Activated CD4-positive, alpha-beta T cell treated with anti-CD3 and anti-CD28 coated beads, Interleukin-2, Interleukin-6, amounts not matched to agents 100 ng/mL and 50 ng/mL, durations not matched to agents 16 hours and 8 hours (primary cell): ENCODE results near the gene PARS2.

Experiments
- DNase-seq: peaks from one replicate; pipeline ENCODE4 v3.0.0-alpha.2; 2020

Gene PARS2

DNA sequence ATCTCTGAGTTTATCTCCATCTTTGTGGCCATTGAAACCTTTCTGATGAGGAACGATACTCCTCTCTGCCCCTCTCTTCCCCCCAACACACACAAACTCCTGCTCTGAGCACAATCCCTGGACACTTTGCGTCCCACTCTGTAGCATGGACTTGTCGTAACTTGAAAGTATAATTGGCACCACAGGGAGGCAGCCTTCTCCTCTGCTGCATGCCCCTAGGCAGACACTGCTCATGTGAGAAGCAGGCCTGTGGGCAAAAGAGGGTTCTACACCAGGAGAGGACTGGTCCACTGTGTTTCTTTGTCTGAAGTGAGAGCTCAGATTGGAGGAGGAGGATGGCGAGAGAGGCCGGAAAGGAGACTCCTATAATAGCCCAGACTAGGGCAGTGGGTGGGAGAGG lies 3.8 kb upstream of the PARS2 start:
- peak; percentile 17 for DNase-seq

DNA sequence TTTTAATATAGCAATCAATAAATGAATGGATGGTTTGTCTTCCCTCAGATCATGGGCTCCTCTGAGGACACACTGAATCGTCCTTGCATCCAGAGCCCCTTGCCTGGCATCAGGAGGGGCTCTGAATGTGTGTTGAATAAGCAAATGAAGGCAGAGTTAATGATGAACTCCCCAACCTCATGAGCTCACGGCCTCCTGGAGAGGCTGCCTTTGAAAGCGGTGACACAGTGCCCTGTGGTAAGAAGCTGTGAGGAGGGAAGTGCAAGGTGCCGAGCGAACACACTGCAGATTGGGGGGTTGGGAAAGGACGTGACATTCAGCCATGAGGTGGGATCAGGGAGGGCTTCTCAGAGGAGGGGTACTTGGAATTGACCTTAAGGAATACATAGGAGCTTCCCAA lies 3.2 kb upstream of the PARS2 start:
- no peak for DNase-seq

DNA sequence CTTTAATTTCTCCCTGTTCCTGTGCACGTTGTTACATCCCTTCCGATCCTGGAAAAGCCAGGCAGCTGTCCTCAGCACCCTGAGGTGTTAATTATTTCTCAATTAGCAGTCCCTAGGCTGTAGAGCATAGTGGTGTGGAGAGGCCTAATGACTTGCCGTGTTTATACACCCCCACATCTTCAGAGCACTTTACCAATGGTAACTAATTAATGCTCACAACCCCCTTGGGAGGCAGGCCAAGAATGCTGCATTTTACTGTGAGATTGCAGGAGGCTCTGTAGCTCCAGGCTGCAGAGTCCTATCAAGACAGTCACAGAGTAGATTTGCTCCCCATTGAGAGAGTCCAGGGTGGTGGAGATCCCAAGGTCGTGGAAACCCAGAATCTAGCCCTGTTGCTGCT lies 2.4 kb upstream of the PARS2 start:
- no peak for DNase-seq

DNA sequence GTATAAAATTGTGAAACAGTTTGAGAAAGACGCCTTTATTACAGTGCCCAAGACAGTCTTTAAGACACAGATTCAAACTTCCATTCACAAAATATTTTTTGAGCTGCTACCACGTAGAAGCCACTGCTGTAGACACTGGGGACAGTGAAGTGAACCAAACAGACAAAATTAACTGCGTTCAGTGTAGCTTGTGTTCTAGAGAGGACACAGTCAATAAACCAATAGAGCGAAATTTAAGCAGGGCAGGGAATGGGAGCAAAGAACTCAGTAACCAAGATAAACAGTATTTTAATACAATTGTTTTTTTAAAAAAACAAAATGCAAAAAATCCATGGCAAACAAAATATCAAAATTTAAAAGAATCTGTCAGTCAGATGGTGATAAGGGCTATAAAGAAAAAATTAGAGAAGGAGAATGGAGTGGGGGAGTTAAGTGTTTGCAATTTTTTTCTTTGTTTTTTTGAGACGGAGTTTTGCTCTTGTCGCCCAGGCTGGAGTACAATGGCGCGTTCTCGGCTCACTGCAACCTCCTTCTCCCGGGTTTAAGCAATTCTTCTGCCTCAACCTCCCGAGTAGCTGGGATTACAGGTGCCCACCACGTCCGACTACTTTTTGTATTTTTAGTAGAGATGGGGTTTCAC lies 719 bp upstream of the PARS2 start:
- no peak for DNase-seq

DNA sequence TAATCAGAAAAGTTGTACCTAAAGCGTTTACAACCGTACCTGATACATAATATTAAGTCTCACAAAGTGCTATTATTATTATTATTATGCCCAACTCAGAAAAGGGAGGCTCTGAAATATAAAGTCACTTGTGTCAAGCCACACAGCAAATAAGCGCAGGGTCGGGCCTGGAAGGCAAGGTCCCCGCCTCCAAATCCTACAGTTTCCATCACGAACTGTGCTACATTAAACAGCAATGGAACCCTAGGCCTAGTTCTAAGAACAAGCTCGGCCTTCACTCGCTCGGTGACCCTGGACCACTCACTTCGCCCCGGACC lies 549 bp downstream of the PARS2 start:
- DNase-seq: peak; percentile 17

DNA sequence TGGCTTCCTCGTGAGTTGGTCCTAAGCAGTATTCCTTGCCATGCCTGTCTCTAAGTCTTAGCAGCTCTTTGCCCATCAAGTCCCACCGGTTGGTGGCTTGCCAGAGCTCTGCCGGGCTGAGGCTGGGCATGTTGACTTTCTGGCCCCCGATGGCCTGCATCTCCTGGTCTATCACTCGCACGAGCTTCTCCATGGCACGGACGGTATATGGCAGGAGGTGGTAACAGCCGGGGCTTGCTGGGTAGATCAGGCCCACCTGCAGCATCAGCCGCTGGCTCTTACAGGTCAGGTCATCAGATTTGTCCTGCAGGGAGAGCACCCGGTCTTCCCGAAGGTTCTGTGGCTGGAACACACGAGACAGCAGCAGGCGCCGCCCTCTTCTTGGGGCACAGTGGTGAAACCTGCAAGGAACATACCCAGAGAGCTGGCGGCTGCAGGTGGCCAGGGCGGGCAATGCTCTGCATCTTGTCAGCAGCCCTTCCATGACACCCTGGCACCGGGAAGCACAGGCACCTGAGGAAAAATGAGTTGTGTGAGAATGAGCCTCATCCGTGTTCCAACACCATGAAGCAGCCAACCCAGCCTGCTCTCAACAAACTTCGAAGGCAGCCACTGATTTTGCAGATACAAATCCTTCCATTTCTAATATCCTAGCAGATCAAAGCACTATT lies 5.5 kb downstream of the PARS2 start:
- DNase-seq: no peak

DNA sequence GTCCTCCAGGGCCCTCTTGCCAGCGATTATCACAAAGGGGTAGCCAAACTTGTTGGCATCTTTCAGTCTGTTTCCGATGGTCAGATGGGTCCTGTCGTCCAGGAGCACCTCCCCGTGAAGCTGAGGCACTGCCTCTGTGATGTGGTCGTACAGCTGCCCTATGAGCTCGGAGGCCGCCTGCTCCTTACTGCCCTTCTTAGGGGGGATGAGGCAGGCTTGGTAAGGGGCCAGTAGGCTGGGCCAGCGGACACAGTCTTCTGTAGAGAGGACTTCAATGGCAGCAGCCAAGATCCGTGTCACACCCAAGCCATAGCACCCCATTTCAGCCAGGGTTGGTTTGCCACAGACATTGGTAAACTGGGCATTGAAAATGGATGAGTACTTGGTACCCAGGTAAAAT lies 6.5 kb downstream of the PARS2 start:
- DNase-seq: no peak

DNA sequence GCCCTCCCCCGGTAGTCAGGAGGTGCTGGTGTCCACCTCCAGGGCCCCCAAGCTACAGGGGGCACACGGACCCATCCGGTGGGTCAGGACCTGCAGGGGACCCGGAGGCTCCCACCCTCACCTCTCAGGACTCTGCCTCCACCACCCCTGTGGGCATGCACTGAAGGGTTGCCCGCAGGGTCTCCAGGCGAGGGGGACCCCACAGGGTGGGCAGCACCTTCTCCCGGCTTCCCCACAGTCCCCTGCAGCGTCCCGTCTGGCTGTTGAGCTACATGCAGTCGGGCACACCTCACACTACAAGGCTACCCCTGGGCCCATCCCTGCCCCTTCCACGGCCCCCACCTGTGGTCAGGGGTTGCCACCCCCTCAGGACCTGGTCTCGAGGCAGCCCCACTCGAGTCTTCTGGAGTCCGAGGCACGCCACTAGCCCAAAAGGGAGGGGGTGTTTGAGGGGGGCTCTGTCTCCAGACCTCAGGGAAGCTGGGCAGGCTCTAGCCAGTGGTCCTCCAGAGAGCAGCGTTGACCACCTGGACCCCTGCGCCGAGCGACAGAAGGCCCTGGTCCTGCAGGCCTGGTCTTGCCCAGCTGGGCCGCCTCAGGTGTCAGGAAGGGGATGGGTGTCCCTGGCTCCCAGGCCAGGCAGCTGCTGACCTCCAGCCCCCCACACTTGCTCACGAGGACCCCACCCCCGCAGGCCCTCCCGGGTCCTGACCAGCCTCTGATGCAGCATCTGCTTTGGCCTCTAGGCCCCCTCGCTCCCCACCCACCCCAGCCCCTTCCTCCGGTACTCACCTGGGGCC lies 9.6 kb downstream of the PARS2 start:
- no peak for DNase-seq

DNA sequence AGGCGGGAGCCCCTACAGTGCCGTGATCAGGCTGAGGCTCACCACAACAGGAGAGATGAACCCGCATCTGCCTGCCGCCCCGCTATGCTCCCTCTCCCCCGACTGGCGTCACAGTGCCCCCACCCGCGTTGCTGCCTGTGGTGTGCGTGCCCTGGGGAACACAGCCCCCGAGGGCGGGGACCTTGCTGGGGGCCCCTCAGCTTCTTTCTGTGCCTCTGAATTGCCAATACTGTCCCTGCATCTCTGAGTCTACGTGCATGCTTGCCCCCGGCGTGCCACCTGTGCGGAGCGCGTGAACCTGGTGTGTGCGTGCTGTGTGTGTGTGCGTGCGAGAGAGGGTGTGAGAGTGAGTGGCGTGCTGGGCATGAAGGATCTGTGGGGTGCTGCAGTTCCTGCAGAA lies 10.3 kb downstream of the PARS2 start:
- DNase-seq: no peak

DNA sequence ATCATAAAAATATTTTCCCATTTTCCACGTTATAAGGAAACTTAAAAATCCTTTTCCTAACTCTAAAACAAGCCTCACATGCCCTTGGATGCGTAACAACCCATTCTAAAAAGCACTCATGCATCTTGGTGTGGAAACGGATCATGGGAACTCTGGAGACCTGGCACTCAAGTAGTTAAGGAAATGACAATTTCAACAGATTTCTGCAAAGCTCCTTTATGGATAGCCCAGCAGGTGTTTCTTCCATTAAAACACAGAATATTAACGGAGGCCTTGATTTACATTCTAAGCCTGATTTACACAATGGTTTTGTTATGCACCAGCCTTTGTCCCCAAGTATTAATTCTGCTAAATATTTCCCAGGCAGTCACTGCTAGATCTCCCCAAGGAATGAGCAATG lies 12.9 kb downstream of the PARS2 start:
- no peak for DNase-seq

DNA sequence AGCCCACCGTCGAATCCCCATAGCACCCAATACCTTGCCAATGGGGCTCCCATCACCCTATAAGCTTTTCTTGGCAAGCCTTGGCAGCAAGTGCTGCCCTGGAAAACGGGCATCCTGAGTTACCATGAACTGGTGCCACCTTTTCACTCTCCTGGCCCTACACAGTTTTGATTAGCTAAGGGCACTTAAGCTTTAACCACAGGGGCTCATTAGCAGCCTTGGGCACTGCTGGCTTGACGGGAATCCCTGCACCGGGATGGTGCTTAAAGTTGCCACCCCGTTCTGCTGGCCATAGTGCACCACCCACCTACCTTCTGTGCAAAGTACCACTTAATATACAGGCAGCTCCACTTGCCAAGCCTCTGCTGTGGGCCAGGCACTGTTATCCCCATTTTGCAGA lies 13.7 kb downstream of the PARS2 start:
- no peak for DNase-seq

DNA sequence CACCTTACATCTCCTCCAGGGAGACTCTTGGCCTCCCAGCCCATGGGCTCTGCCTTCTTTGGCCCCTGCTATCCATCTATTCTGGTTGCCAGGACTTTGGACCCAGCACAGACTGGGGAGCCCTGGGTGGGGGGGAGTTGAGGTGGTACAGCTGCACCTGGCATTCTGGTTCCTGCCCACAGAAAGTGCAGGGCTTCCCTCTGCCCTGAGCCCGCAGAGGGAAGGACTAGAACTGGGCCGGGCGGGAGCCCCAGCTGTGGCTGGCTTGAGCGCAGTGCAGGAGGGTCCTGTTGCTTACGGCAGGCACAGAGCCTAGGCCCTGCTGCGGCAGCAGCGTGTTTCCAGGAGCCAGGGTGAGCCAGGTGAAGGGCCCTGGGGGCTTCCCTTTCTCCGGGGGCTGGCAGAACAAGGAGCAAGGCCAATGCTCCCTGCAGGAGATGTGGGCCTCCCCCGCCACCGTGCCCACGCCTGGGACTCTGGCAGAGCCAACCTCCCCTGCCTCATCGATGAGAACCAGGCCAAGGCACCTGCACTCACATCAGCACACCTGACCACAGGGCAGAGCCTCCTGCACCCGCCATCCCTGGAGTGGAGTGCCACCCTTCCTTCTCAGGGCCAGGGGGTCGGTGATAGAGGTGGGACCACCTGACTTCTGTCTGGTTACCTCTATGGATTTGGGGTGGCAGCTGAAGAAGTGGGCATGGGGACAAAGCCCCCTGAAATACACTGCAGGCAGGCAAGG lies 16.1 kb downstream of the PARS2 start:
- DNase-seq: no peak

DNA sequence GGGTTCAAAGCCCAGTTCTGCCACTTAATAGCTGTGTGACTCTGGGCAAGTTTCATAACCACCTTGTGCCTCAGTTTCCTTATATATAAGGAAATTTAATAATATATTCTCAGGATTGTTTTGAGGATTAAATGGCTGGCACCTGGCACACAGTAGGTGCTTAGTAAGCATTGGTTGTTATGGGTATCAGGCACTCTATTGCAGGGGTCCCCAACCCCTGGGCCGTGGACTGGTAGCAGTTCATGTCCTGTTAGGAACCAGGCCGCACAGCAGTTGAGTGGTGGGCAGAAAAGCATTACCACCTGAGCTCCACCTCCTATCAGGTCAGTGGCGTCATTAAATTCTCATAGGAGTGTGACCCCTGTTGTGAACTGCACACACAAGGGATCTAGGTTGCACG lies 18.5 kb downstream of the PARS2 start:
- DNase-seq: no peak

DNA sequence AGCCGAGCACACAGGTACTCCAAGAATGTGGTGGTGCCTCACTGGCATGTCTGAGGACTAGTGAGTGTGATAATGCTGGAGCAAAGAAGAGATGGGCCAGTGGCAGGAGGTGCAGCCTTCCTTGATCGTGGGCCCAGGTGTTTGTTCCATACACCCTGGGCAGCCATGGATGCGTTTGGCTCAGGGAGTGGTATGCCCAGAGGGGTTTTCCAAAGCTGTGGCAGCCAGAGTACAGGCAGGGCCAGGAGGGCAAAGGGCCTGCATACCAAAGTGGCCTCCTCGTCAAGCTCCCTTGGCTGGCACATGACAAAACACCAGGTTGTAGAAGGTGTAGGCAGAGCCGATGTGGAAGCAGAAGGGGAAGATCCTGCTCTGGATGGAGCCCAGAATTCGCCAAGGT lies 19.0 kb downstream of the PARS2 start:
- no peak for DNase-seq

DNA sequence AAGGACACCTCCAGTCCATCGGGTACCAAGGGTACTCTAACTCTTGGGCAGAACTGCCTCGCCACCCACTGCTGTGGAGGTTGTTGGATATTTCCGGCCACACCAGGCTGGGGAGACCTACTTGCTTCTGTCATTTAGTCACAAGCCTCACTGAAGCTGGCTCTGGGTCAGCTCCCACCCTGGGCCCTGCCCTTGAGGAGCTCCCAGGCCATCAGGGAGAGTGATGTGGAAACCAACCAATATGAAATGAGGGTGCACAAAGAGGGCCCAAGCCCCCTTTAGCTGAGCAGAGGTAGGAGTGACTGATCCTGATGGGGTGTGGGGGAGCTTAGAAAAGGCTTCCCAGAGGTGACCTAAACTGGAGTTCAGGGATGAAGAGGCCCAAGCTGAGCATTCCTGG lies 19.6 kb downstream of the PARS2 start:
- no peak for DNase-seq

DNA sequence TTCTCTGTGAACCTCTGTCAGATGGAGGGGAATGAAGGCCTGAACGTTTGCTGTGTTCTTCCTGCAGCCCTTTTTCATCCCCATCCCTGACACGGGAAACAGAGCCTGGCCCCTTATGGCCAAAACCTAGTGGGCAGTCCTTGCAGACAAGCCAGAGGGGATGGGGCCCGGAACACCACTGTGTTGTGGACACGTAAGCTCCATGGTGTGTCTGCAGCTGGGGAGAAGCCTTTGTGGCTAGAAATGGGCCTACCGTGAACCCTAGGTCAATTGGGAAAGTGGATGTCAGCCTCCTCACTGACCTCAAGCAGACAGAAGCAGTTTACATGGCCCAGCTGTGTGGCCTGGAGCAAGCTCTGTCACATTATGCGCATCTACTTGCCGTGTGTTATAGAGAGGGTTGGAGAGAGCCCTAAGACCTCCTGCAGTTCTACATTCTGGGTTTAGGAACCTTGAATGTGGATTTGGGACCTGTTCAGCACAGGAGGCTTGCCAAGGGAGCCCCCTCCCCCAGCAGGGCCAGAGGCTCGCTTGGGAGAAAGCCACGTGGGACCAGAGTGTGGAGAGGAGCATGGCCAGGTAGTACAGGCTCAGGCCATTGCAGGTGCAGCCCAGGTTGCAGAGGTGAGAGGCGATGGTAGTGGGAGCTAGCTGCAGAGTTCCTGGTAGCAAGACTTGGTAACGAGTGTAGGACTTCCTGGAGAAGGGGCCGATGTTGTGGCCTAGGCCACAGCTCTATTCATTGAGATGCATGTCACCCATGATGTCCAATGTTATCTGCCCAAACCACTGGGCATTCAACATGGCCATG lies 20.7 kb downstream of the PARS2 start:
- no peak for DNase-seq

DNA sequence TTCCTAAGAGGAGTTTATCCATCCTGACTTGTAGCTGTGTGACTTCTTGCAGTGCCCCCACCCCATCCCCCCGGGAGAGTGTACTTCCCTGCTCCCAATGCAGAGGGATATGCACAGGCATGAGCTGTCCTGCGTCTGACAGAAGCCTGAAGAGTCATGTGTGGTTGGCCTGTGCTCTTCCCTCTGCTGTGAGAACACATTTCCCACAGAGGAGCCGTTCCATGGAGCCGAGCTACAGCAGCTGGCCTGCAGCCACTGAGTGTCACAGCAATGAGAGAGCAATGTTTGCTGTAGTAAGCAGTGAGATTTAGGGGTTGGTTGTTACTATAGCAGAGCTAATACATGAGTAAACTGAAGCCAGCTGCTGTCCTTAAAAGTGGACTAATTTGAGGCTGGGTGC lies 22.0 kb downstream of the PARS2 start:
- no peak for DNase-seq

DNA sequence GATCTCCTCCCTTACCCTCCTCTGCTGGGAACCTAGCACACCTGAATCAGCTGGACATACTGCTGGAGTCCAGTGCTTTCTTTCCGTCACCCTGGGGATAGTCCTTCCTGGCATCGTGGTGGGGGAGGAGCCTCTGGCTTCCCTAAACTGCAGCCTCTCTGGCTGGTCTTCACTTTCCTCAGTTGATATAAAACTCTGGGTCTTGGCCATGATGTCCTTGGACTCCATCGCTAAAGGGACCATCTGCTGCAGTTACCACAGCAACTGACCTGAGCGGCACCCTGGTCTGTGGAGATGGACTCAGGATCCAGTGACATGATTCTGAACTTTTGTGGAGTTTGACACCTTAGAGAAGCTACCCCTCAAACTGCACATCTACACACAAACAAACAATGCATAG lies 22.8 kb downstream of the PARS2 start:
- no peak for DNase-seq

DNA sequence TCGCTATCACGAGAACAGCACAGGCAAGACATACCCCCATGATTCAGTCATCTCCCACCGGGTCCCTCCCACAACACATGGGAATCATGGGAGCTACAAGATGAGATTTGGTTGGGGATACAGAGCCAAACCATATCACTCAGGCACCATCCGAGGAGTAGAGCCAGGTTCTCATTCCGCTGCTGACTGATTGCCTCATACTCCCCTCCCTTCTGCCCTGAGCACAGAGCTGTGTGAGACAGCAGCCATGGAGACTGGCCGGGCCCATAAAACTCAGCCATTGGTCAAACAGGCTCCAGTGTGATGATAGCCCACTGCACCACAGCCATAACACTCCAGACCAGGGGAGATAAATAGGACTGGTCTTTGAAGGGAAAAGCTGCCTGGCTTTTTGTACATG lies 26.1 kb downstream of the PARS2 start:
- no peak for DNase-seq

DNA sequence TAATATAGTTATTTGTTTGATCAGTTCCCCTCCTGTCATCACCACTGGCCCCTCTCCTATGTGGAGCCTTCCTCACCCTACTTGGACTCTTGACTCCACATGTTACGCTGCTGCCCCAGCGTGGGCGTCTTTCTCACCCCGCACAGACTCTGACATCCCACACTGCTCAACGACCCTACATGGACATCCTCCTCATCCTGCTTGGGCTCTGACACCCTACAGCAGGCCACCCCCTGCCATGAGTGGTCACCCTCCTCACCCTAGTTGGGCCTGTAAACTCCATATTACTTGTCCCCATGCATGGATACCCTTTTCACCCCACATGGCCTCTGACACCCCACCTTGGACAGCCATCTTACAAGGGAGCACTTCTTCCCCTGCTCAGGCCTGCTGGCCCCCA lies 27.6 kb downstream of the PARS2 start:
- DNase-seq: no peak

DNA sequence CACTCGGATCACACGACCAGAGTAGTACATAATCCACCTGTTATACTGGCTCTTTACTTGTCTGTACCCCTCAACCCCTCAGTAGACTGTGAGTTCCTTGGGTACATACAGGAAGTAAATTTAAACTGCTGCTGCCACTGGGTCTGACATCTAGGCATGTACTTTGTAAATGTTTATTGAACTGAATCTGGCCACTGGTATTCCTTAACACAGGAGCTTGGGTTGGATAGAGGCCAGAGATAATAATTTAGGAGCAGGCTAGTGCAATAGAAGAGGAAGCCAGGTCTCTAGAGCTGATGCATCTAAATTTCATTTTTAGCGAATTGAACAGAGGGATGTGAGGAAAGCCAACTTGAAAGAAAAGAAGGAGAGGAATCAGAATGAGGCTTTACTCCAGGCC lies 36.3 kb downstream of the PARS2 start:
- DNase-seq: no peak

DNA sequence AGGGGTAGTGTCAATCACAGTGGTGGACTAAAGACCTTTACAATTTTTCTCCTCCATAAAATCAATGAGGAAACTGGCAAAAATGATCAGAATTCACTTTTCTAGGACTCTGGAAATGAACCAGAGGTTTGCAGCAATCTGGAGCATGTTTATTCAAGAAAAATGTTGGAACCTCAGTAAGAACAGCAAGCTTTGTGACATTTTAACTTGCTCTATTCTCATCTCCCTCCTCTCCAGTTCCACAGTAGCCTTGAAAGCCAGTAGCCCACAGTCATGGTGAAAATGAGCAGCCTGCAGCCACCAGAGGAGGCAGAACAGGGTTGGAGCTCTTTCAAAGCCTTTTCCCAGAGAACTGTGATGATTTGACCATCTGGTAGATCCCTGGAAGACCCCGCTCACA lies 39.6 kb downstream of the PARS2 start:
- DNase-seq: no peak

DNA sequence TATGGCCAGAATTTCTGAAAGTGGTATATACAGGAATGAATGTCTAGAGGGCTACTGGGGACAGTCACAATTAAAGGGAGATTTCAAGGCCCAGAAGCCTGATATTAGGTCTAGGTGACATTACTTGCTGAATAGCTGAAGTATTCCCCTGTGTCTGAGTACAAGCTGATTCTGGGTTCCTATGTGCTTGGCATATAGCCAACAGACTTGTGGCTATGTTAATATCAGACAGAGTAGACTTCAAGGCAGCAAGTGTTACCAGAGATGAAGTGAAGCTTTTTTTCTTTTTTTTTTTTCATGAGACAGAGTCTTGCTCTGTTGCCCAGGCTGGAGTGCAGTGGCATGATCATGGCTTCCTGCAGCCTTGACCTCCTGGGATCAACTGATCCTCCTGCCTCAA lies 40.3 kb downstream of the PARS2 start:
- DNase-seq: no peak
